IPS-11a (cell line): ENCODE data around the gene PDE4B.

Source experiments
- H3K4me3 ChIP-seq: one replicate; pipeline ENCODE4 v1.5.1; 2013; ENCODE audit warnings: low read depth, low read length, control low read depth

PDE4B gene

DNA sequence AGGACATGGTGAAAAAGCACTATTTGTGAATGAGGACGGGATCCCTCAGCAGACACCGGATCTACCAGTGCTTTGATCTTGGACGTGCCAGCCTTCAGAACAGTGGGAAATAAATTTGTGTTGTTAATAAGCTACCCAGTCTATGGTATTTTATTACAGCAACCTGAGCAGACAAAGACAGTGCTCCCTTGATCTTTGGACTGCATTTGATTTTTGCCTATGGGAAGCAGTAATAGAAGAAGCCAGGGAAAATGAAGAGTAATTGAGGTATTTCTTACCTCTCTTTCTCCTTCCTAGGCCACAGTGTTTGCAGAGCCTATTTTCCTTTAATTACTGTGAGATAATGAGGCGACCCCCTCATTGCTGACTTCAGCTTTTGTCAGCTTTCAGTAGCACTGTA lies 87.9 kb downstream of the PDE4B start:
- H3K4me3 ChIP-seq: no peak overlapping the region

DNA sequence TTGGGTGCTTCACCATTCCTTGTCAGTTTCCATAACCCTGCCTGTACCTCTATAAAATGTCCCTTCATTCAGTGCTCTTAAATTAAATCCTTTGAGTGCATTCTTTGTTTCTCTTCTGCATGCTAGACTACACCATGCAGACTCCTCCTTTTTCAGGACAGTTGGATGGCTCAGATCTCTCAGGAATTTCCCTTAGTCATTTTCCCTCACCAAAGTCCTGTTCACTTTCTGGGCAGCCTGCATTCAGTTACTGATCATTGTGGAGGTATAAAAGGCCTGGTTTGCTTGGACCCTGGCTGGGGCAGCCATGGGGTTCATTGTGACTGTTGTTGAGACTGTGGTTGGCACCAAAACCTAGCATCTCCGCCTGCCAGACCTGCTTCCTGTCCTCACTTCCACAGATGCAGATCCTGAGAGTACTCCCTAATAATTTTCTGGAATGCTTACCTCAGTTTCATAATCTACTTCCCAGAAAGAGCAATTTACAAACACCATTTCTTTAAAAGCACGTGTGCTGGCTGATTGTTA lies 88.4 kb downstream of the PDE4B start:
- no peak overlapping the region for H3K4me3 ChIP-seq

DNA sequence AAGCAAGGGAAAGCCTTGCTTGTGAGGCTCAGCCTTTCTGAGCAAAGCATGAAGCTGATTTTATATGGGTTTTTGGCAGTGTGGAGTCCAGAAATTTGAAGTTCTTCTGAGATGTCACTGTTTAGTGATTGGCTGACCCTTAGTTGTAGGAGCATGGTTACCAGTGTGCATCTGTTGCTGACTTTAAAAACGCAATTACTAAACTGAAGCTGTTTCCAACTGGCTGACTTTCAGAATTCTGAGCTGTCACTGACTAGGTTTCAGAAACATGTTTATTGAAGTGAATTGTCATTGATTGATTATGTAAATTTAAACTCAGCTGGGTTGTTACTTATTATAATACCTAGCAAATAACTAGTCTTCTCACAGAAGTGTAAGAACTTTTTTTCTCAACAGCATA lies 89.4 kb downstream of the PDE4B start:
- H3K4me3 ChIP-seq: no peak overlapping the region

DNA sequence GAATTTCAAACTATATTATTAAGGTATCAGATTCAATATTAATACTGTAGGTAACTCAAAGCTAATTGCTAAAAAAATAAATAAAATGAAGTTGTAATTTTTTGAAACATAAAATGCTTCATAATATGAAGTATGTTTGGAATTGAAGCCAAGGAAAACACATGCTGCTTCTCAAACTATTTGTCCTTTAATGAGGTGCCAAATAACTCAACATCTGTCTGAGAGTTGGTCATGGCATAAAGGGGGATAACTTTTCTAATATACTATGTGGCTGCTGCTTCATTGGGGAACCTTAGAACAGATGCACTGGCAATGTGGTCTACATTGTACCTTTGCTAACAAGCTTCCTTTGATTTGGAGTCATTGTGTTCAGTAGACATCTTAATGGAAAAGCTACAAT lies 96.7 kb downstream of the PDE4B start:
- H3K4me3 ChIP-seq: no peak overlapping the region

DNA sequence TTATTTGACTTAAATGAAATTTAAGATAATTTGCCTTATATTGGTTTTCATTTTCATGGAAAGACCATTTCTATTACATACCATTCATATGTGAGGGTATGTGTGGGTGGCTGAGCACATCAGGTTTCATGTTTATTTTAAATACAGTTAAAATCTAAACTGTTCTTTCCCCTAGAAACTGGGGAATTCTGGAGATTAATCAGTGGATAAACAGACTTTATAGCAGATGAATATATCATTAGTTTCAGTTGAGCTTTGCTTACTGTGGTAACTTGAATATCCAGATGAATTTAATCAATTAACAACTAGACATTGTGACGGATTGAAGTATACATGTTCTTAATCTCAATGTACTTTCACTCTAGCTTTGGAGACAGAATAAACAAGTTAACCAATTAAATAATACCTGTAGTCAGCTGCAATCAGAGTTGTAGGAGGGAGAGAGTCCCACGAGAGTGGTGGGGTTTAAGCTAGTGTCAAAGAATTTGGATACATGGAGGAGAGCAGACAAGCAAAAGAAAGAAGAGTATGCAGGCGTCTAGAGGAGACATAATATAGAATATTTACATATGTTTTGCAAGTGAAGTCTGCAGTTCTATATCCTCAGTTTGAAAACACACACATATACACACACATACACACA lies 97.6 kb downstream of the PDE4B start:
- no peak overlapping the region for H3K4me3 ChIP-seq

DNA sequence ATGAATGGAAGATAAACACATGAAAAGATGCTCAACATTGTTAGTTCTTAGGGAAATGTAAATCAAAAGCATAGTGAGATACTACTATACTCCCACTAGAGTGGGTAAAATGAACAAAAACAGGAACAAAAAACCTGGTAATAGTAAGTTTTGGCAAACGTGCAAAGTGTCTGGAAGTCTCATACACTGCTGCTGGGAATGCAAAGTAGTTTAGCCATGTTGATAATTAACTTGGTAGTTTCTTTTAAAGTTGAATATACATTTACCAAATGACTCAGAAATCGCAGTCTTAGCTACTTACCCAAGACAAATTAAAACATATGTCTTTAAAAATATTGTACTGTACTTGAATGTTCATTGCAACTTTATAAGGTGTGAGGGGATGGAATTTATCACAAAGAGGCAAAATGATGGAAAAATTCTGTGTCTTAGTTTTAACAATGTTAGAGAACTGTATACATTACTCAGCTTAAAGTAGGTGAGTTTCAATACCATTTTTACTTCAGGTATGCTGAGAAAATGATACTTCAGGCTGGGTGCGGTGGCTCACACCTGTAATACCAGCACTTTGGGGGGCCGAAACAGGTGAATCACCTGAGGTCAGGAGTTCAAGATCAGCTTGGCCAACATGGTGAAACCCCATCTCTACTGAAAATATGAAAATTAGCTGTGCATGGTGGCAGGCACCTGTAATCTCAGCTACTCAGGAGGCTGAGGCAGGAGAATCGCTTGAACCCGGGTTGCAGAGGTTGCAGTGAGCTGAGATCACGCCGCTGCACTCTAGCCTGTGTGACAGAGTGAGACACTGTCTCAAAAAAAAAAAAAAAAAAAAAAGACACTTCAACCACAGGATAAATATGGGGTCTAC lies 102.3 kb downstream of the PDE4B start:
- no peak overlapping the region for H3K4me3 ChIP-seq

DNA sequence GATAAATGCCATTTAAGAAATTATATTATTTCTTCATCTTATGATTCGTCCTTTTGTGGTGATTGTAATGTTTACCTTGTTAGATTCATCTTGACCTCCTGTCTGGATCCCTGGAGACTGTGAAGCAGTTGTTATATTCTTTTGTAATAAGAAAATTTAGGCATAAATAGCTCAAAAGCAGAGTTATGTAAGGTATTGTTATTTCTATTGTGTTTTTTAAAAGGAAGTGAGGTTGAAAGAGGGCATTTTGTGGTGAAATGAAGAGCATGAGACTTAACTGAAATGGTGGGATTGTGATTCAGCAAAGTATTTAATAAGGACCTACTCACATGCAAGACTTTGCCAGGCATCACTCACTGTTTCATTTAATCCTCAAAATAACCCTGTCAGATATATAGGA lies 104.0 kb downstream of the PDE4B start:
- H3K4me3 ChIP-seq: no peak overlapping the region

DNA sequence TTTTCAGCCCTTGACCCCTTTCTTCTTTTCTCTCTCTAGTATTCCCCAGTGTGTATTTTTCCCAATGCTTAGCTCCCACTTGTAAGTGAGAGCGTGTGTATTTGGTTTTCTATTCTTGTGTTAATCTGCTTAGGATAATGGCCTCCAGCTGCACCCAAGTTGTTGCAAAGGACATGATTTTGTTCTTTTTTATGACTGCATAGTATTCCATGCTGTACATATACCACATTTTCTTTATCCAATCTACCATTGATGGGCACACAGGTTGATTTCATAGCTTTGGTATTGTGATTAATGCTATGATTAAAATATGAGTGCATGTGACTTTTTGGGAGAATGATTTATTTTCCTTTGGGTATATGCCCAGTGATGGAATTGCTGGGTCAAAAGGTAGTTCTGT lies 104.8 kb downstream of the PDE4B start:
- no peak overlapping the region for H3K4me3 ChIP-seq

DNA sequence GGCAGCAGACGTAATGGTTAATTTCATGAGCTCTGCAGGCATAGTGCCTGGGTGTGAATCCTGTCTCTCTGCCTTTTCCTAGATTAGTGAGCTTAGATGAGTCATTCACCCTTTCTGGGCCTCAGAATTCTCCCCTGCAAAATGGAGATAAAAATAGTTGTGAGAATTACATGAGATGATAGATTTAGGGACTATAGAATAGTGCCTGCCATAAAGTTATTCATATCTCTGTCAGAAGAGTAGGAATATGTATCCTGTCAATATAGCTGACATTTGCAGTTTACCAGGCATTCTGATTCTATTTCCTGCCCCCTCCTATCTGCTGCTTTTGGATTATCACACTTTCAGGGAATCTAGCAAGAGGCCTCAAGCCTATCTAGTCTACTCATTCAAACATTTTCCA lies 112.0 kb downstream of the PDE4B start:
- H3K4me3 ChIP-seq: no peak overlapping the region

DNA sequence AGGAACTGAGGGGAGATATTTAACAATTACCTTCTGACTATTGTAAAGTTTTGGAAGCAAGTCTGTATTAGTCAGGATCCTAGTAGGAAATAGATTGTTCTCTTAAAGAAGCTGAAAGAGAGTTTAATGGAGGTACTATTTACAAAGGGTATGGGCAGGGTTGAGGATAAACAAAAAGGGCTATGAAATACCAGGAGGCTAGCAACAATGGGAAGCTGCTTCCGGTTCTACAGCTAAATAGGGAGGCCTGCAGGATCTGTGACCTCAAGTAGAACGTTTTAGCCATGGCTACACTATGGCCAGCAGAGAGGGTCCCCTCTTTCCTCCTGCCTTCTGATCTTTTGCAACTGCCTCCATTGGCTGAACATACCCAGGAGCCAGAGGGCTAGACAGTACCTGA lies 117.7 kb downstream of the PDE4B start:
- H3K4me3 ChIP-seq: no peak overlapping the region

DNA sequence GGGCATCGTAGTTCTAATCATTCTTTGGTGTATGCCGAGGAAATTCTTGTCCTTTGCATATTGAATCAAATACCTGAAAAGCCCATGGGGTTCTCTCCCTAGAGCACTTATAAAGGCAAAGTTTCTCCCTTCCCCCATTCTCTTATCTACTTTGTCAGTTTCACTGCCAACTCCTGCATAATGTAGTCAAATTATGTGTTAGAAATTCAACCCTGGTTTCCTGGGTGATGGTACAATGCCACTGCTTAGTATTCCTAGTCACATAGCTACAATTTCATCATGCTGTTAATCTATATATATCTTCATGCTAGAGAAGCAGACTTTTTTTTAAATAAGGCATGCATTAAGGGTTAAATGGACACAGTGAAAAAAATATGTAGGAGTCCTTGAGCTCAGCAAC lies 119.0 kb downstream of the PDE4B start:
- H3K4me3 ChIP-seq: no peak overlapping the region

DNA sequence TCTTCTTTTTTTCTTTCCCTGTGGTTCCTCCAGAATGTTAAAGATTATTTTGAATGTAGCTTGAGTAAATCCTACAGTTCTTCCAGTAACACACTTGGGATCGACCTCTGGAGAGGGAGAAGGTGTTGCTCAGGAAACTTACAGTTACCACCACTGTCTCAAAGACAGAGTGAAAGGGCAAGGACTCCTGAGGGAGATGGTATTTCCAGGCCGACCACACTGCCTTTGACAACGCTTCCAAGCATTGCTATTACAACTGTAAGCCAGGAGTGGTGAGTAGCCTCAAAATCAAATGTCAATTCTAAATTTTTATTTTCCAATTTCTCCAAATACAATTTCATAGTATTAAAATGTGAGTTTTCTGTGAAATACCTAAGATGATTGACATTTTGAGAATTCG lies 125.9 kb downstream of the PDE4B start:
- H3K4me3 ChIP-seq: no peak overlapping the region

DNA sequence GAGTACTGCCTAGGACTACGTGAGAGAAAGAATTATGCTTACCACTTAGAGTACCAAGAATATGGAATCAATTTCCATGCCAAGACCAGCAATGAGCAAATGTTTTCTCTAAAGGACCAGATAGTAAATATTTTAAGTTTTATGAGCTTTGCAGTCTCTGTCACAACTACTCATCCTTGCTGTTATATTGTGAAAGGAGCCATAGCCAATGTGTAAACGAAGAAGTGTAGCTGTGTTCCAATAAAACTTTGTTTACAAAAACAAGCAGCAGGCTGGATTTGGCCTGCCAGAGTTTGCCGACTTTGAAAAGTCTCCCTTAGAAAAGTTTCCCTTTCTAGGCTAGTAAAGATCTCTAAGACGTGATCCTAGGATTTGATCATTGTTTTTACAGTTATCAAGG lies 128.8 kb downstream of the PDE4B start:
- no peak overlapping the region for H3K4me3 ChIP-seq

DNA sequence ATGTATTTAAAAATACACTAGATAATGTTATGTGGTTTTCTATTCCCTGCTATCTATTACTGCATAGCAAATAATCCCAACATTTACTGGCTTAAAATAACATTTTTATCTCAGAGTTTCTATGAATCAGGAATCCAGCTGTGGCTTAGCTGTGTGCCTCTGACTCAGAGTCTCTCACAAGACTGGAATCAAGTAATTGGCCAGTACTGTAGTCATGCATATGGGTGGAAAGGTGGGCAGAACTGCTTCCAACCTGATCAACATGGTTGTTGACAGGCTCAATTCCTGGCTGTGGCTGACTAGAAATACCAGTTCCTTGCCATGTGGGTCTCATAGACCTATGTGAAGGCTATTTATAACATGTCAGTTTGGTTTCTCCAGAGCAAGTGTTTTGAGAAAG lies 131.8 kb downstream of the PDE4B start:
- H3K4me3 ChIP-seq: no peak overlapping the region

DNA sequence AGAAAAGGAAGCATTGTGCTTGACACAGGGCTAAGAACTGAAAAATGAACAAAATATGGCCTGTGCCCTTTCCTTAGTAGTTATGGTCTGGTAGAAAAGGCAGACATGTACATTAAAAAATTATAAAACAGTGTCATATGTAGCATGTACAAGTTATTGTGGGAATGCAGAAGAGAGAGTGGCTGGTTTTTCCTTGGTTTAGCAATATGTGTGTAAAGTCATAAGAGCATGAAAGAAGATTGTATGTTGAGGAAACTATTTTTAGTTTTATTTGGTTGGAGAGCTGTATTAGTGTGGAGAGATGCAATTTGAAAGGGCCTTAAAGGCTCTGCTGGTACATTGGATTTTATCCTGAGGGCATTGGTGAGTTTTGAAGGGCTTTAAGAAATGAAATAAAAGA lies 145.8 kb downstream of the PDE4B start:
- no peak overlapping the region for H3K4me3 ChIP-seq

DNA sequence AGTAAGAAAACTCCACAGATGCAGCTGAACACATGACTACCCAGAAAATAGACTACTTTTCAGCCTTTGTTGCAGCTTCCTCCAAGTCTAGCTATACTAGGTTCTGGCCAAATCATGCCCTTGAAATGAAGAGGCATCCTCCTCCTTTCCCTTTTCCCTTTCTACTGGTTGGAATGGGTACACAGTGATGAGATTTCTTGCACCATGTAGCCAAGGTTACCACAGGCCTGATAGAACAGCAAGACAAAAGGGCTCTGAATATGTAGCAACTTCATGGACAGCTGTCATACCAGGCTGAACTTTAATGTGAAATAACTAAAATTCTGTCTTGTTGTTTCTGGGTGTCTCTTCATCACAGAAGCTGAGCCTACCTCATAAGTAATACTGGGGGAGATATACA lies 146.5 kb downstream of the PDE4B start:
- H3K4me3 ChIP-seq: no peak overlapping the region

DNA sequence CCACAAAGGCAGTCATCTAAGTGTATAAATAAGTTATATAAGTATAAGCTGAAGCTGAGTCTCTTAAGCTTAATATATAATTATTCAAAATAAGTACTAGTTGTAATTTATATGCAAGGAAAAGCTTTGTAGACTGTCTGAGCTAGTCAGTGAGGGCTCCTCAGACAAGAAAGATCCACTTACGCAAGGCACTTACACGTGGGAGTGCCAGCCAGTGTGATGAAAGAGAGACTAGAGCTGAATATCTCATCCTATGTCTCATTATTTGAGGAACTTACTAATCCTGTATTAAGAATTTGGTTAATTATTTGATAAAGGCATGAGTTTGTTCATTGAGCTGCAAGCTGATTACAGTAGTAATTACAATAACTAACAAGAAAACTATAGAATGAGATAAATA lies 146.9 kb downstream of the PDE4B start:
- H3K4me3 ChIP-seq: no peak overlapping the region

DNA sequence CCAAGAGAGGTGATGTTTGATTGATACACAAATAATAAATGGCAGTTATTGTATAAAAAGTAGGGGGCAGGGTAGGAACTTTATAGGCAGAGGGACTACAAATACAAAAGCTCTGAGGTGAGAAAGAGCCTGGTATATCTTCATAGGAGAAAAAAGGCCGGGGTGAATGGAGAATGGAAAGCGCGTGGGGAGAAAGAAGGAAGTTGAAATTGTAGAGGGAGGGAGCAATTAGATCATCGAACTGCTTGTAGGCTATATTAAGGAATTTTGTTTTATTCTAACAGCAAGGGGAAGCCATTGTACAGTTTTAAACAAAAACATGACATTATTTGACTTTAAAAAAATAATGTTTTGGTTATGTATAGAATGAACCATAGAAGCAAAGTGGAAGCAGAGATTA lies 147.4 kb downstream of the PDE4B start:
- no peak overlapping the region for H3K4me3 ChIP-seq

DNA sequence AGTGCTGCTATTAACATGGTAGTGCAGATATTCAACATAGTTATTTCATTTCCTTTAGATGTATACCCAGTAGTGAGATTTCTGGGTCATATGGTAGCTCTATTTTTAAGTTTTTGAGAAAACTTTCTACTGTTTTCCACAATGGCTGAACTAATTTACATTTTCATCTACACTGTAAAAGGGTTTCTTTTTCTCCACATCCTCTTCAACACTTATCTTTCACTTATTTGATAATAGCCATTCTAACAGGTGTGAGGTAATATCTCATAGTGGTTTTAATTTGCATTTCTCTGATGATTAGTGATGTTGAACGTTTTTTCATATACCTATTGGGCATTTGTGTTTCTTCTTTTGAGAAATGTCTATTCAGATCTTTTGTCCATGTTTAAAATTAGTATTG lies 149.8 kb downstream of the PDE4B start:
- no peak overlapping the region for H3K4me3 ChIP-seq

DNA sequence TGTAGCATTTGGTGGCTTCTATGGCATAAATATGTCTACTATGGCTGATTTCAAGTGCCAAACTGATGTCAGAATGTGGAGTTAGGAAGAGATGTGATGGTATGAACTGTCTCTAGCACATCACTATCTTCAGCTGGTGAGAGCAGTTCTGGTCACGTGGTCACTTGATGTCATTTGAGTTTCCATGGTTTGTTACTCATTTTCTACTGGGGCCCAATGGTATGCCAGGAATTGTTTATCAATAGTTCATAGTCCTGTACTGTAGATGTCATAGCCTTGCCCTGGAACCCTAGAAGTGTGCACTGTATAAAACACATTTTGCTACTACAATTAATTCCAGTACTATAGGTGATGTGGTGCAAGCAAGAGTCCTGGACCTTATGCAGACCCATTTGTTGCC lies 153.7 kb downstream of the PDE4B start:
- H3K4me3 ChIP-seq: no peak overlapping the region

DNA sequence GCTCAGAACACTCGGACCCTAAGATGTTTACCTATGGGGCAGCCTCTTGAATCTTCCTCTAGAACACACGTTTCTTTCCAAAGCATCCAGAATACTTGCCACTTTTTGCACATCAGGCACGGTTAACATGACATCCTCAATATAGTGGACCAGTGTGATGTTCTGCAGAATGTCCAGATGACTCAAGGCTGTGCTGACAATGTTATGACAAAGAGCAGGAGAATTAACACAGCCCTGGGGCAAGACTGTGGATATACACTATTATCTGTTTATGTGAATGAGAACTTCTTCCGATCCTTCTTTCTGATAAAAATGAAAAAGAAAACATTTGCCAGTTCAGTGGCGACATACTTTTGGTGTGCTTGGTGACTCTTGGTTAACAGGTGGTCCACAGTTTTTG lies 154.3 kb downstream of the PDE4B start:
- no peak overlapping the region for H3K4me3 ChIP-seq

DNA sequence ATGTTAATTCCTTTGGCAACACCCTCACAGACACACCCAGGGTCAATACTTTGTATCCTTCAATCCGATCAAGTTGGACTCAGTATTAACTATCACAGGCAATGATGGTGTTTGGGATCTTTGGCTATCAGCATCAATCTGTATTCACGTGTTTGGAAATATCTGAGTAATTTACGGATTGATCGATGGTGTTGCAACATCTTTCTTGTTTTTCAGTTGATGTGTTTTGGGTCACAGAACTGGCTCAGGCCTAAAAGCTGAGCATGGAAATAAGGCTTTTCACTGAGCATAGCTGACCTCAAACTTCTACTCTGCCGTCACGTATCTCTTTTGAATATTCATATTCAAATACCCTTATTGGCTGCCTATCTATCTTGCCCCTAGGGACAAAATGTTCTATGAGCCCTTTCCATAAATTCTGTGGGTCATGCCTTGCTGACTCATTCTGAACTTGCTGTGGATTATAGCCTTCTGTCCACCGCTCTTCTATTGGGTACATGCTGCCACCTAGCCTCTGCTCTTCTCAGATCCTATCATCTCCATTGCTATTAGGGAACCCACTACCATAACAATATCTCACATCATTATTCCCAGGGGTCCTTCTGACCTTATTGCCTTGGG lies 156.0 kb downstream of the PDE4B start:
- H3K4me3 ChIP-seq: no peak overlapping the region
